Liver (tissue), 9 donors: Measurements from ENCODE around the gene SDHB. TPM values are rescaled to one million over a fixed set of nuclear protein-coding genes. Genes with fewer than 3 reads are reported as not detected.

Experiments used
- DNase-seq: peaks from one replicate; pipeline ENCODE4 v3.0.0-alpha.2; 2017; ENCODE audit warnings: low spot score
- H3K27ac ChIP-seq, 2 donors: one replicate each; pipeline ENCODE4 v1.7.0; 2013; ENCODE audit warnings: inconsistent platforms in 2 of 2, low read length in 2 of 2, control low read depth in 1 of 2, low read depth in 1 of 2, mild to moderate bottlenecking in 1 of 2
- H3K27me3 ChIP-seq, 4 donors: one replicate each; pipeline versions ENCODE4 v1.6.1 to v1.7.0; 2013; ENCODE audit warnings: low read length in 3 of 4, inconsistent platforms in 1 of 4, mild to moderate bottlenecking in 1 of 4, moderate library complexity in 1 of 4; ENCODE audit not compliant: control insufficient read depth in 4 of 4, insufficient read depth in 4 of 4
- H3K36me3 ChIP-seq, 4 donors: one replicate each; pipeline versions ENCODE4 v1.6.1 to v1.7.0; 2013; ENCODE audit warnings: low read length in 3 of 4, mild to moderate bottlenecking in 3 of 4, low read depth in 1 of 4, moderate library complexity in 1 of 4; ENCODE audit not compliant: control insufficient read depth in 4 of 4, insufficient read depth in 3 of 4
- H3K4me1 ChIP-seq, 4 donors: one replicate each; pipeline versions ENCODE4 v1.6.1 to v1.7.0; 2013; ENCODE audit warnings: low read length in 3 of 4, mild to moderate bottlenecking in 3 of 4, moderate library complexity in 1 of 4; ENCODE audit not compliant: control insufficient read depth in 4 of 4, insufficient read depth in 4 of 4
- H3K4me3 ChIP-seq, 3 donors: one replicate each; pipeline versions ENCODE4 v1.6.1 to v1.7.0; 2013; ENCODE audit warnings: low read length in 3 of 3, control low read depth in 1 of 3, low read depth in 1 of 3, mild to moderate bottlenecking in 1 of 3
- H3K9ac ChIP-seq, 2 donors: one replicate each; pipeline ENCODE4 v1.7.0; 2013; ENCODE audit warnings: low read length in 2 of 2, mild to moderate bottlenecking in 2 of 2, moderate library complexity in 2 of 2, control low read depth in 1 of 2, low read depth in 1 of 2
- H3K9me3 ChIP-seq, 4 donors: one replicate each; pipeline versions ENCODE4 v1.6.1 to v1.7.0; 2013; ENCODE audit warnings: low read length in 3 of 4; ENCODE audit not compliant: control insufficient read depth in 4 of 4
- EGR1 ChIP-seq, 2 donors: IDR thresholded peaks; 2 replicates each; pipeline ENCODE4 v1.6.1; 2016 to 2018; ENCODE audit warnings: antibody characterized with exemption in 2 of 2, low read depth in 2 of 2
- FOXA1 ChIP-seq: IDR thresholded peaks from 2 replicates; pipeline ENCODE4 v1.6.1; 2016; ENCODE audit warnings: antibody characterized with exemption
- FOXA2 ChIP-seq: IDR thresholded peaks from 2 replicates; pipeline ENCODE4 v1.6.1; 2016; ENCODE audit warnings: antibody characterized with exemption
- GABPA ChIP-seq, 2 donors: IDR thresholded peaks in 1 of 2; conservative IDR thresholded peaks in 1 of 2; 2 replicates each; pipeline ENCODE4 v1.6.1; 2016; ENCODE audit warnings: antibody characterized with exemption in 2 of 2, mild to moderate bottlenecking in 1 of 2, moderate library complexity in 1 of 2
- HNF4A ChIP-seq, 2 donors: conservative IDR thresholded peaks; 2 replicates each; pipeline ENCODE4 v1.6.1; 2016; ENCODE audit warnings: antibody characterized with exemption in 2 of 2, mild to moderate bottlenecking in 2 of 2
- HNF4G ChIP-seq: IDR thresholded peaks from 2 replicates; pipeline ENCODE4 v1.6.1; 2016; ENCODE audit warnings: antibody characterized with exemption
- JUND ChIP-seq, 2 donors: IDR thresholded peaks; 2 replicates each; pipeline ENCODE4 v1.6.1; 2016; ENCODE audit warnings: antibody characterized with exemption in 2 of 2
- NR2F2 ChIP-seq: IDR thresholded peaks from 2 replicates; pipeline ENCODE4 v1.6.1; 2016; ENCODE audit warnings: antibody characterized with exemption
- RAD21 ChIP-seq, 2 donors: IDR thresholded peaks; 2 replicates each; pipeline ENCODE4 v1.6.1; 2016; ENCODE audit warnings: antibody characterized with exemption in 2 of 2, mild to moderate bottlenecking in 2 of 2
- RXRA ChIP-seq, 2 donors: IDR thresholded peaks; 2 replicates each; pipeline ENCODE4 v1.6.1; 2017 to 2018; ENCODE audit warnings: antibody characterized with exemption in 2 of 2, mild to moderate bottlenecking in 1 of 2
- SP1 ChIP-seq: IDR thresholded peaks from 2 replicates; pipeline ENCODE4 v1.6.1; 2018; ENCODE audit warnings: antibody characterized with exemption, mild to moderate bottlenecking
- TAF1 ChIP-seq: conservative IDR thresholded peaks from 2 replicates; pipeline ENCODE4 v1.6.1; 2016; ENCODE audit warnings: antibody characterized with exemption, mild to moderate bottlenecking
- YY1 ChIP-seq: IDR thresholded peaks from 2 replicates; pipeline ENCODE4 v1.6.1; 2016; ENCODE audit warnings: antibody characterized with exemption, mild to moderate bottlenecking
- WGBS: extraction: QIAGEN DNeasy Blood & Tissue Kit; methylation state at CpG from one replicate; pipeline ENCODE4 v1.1.7; 2013; 5-methylcytosine and 5-hydroxymethylcytosine counted together
- polyA plus RNA-seq, 2 donors: library from polyadenylated mRNA; stranded (reverse) in 1 of 2; unstranded in 1 of 2; fragments of 200-250 nt in 1 of 2; fragments of >200 nt in 1 of 2; fragmentation: Nextera tagmentation in 1 of 2; extraction: Ambion mirVana in 1 of 2; gene quantifications; one replicate each; pipeline versions ENCODE4 v1.2.1 to v1.2.3, GENCODE V29; 2013 to 2015
- total RNA-seq, 2 donors: library from RNA; depleted of rRNA; stranded (reverse); fragments of >200 nt; gene quantifications; one replicate each; pipeline ENCODE4 v1.2.3, GENCODE V29; 2014
- TF ChIP-seq, protein P1 (sequence below): IDR thresholded peaks from 2 replicates; pipeline ENCODE4 v1.6.1; 2016; ENCODE audit warnings: antibody characterized with exemption, mild to moderate bottlenecking
- TF ChIP-seq, protein P2 (sequence below): fragments of 150-350 bp; IDR thresholded peaks from 2 replicates; pipeline ENCODE4 v1.5.1; 2017; ENCODE audit warnings: improper control_type of control experiment, low read depth, low read length; ENCODE audit not compliant: missing input control
- TF ChIP-seq, protein P3 (sequence below): IDR thresholded peaks from 2 replicates; pipeline ENCODE4 v1.6.1; 2016; ENCODE audit warnings: antibody characterized with exemption
- TF ChIP-seq, protein P4 (sequence below): IDR thresholded peaks from 2 replicates; pipeline ENCODE4 v1.6.1; 2016; ENCODE audit warnings: antibody characterized with exemption
- TF ChIP-seq, protein P5 (sequence below): IDR thresholded peaks from 2 replicates; pipeline ENCODE4 v1.6.1; 2016; ENCODE audit warnings: antibody characterized with exemption
- donor health status: healthy.
- donor health status: healthy.
- donor health status: healthy.
- donor health status: healthy.
- donor health status: healthy.

Gene SDHB
- total and polyA plus RNA-seq, 4 donors: 73.9 to 279 (median 172) TPM

DNA sequence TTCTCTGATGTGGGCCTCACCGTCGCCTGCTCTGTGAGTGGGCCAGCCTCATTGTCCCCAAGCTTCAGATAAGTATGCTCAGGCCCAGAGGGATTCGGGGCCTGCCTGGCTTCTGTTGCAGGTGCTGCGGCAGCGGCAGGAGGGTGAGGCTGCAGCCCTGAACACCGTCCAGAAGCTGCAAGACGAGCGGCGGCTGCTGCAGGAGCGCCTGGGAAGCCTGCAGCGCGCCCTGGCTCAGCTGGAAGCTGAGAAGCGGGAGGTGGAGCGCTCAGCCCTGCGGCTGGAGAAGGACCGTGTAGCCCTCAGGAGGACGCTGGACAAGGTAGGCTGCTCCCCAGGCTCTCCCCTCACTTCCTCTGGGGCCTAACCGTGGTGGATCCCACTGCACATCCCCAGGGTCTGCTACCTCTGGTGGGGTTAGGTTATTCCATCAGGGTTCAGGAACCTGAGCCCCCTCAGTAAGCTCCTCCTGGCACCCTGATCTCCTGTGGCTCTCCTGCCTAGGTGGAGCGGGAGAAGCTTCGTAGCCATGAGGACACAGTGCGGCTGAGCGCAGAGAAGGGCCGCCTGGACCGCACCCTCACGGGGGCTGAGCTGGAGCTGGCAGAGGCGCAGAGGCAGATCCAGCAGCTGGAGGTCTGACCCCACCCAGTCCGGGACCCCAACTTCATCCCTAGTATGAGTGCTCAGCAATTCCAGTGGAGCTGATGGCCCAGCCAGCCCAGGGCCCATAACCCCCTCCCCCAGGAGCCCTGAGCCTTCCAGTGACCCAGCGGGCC is 83.5 kb downstream of the SDHB start:
- H3K9ac ChIP-seq: no peak overlapping the region
- no peaks in the 10 kb centered on the region for H3K27me3 ChIP-seq
- H3K4me3 ChIP-seq: no peak overlapping the region
- H3K4me1 ChIP-seq: no peaks in the 10 kb centered on the region
- peaks cover 0 to 3% (median 2%) of the 10 kb centered on the region in 4 donors for H3K36me3 ChIP-seq
- DNase-seq: no peak
- TF ChIP-seq RAD21 (IDR thresholded peaks at IDR 0.05): no peak
- no peak for TF ChIP-seq HNF4A (conservative IDR thresholded peaks at IDR 0.05)
- no peak for TF ChIP-seq NR2F2
- no peak for TF ChIP-seq TAF1
- TF ChIP-seq YY1: no peak
- no peak for TF ChIP-seq GABPA (IDR thresholded peaks at IDR 0.05 in 1 of 2, conservative IDR thresholded peaks at IDR 0.05 in 1 of 2)
- no peak for TF ChIP-seq FOXA1
- TF ChIP-seq, protein P1, sequence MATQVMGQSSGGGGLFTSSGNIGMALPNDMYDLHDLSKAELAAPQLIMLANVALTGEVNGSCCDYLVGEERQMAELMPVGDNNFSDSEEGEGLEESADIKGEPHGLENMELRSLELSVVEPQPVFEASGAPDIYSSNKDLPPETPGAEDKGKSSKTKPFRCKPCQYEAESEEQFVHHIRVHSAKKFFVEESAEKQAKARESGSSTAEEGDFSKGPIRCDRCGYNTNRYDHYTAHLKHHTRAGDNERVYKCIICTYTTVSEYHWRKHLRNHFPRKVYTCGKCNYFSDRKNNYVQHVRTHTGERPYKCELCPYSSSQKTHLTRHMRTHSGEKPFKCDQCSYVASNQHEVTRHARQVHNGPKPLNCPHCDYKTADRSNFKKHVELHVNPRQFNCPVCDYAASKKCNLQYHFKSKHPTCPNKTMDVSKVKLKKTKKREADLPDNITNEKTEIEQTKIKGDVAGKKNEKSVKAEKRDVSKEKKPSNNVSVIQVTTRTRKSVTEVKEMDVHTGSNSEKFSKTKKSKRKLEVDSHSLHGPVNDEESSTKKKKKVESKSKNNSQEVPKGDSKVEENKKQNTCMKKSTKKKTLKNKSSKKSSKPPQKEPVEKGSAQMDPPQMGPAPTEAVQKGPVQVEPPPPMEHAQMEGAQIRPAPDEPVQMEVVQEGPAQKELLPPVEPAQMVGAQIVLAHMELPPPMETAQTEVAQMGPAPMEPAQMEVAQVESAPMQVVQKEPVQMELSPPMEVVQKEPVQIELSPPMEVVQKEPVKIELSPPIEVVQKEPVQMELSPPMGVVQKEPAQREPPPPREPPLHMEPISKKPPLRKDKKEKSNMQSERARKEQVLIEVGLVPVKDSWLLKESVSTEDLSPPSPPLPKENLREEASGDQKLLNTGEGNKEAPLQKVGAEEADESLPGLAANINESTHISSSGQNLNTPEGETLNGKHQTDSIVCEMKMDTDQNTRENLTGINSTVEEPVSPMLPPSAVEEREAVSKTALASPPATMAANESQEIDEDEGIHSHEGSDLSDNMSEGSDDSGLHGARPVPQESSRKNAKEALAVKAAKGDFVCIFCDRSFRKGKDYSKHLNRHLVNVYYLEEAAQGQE: no peak
- H3K27ac ChIP-seq: no peak overlapping the region
- 97% methylated on average over 28 of the region's 28 CpGs for WGBS
- no peaks in the 10 kb centered on the region for H3K9me3 ChIP-seq

DNA sequence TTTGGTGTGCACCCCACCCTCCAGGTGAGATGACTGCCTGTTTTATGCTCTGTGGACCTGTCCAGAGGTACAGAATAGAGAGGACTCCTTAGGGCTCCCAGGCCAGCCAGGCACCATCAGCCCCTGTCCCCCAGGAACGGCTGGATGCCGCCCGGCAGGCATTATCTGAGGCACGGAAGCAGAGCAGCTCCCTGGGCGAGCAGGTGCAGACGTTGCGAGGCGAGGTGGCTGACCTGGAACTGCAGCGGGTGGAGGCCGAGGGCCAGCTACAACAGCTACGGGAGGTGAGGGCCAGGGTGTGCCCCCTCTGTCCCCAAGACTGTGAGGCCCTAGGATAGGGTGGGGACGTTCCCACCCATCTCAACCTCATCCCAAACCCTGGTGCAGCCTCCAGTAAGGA is 84.2 kb downstream of the SDHB start:
- Histone ChIP-seq H3K4me1 (no peaks in the 10 kb centered on the region), H3K9ac (no peak overlapping the region), H3K4me3 (no peak overlapping the region), H3K36me3 (peaks cover 0 to 3% (median 2%) of the 10 kb centered on the region in 4 donors), H3K27ac (no peak overlapping the region), H3K9me3 (no peaks in the 10 kb centered on the region), H3K27me3 (no peaks in the 10 kb centered on the region)
- no peak for DNase-seq
- 95% methylated on average over 12 of the region's 12 CpGs for WGBS
- TF ChIP-seq RXRA (IDR thresholded peaks at IDR 0.05): no peak
- no peak for TF ChIP-seq FOXA2
- no peak for TF ChIP-seq FOXA1
- TF ChIP-seq SP1: no peak
- TF ChIP-seq, protein P2, sequence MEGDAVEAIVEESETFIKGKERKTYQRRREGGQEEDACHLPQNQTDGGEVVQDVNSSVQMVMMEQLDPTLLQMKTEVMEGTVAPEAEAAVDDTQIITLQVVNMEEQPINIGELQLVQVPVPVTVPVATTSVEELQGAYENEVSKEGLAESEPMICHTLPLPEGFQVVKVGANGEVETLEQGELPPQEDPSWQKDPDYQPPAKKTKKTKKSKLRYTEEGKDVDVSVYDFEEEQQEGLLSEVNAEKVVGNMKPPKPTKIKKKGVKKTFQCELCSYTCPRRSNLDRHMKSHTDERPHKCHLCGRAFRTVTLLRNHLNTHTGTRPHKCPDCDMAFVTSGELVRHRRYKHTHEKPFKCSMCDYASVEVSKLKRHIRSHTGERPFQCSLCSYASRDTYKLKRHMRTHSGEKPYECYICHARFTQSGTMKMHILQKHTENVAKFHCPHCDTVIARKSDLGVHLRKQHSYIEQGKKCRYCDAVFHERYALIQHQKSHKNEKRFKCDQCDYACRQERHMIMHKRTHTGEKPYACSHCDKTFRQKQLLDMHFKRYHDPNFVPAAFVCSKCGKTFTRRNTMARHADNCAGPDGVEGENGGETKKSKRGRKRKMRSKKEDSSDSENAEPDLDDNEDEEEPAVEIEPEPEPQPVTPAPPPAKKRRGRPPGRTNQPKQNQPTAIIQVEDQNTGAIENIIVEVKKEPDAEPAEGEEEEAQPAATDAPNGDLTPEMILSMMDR: no peak
- TF ChIP-seq RAD21 (IDR thresholded peaks at IDR 0.05): no peak
- TF ChIP-seq, protein P3, sequence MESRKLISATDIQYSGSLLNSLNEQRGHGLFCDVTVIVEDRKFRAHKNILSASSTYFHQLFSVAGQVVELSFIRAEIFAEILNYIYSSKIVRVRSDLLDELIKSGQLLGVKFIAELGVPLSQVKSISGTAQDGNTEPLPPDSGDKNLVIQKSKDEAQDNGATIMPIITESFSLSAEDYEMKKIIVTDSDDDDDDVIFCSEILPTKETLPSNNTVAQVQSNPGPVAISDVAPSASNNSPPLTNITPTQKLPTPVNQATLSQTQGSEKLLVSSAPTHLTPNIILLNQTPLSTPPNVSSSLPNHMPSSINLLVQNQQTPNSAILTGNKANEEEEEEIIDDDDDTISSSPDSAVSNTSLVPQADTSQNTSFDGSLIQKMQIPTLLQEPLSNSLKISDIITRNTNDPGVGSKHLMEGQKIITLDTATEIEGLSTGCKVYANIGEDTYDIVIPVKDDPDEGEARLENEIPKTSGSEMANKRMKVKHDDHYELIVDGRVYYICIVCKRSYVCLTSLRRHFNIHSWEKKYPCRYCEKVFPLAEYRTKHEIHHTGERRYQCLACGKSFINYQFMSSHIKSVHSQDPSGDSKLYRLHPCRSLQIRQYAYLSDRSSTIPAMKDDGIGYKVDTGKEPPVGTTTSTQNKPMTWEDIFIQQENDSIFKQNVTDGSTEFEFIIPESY: no peak
- no peak for TF ChIP-seq EGR1 (IDR thresholded peaks at IDR 0.05; ENCODE audit: low read depth in 2 of 2)
- no peak for TF ChIP-seq JUND (IDR thresholded peaks at IDR 0.05)
- no peak for TF ChIP-seq HNF4A (conservative IDR thresholded peaks at IDR 0.05)
- TF ChIP-seq YY1: no peak
- TF ChIP-seq, protein P1: no peak
- TF ChIP-seq, protein P4, sequence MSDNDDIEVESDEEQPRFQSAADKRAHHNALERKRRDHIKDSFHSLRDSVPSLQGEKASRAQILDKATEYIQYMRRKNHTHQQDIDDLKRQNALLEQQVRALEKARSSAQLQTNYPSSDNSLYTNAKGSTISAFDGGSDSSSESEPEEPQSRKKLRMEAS: no peak
- no peak for TF ChIP-seq HNF4G
- TF ChIP-seq, protein P5, sequence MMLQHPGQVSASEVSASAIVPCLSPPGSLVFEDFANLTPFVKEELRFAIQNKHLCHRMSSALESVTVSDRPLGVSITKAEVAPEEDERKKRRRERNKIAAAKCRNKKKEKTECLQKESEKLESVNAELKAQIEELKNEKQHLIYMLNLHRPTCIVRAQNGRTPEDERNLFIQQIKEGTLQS: no peak
- TF ChIP-seq GABPA (IDR thresholded peaks at IDR 0.05 in 1 of 2, conservative IDR thresholded peaks at IDR 0.05 in 1 of 2): no peak
- TF ChIP-seq TAF1: no peak
